CD14-positive monocyte (primary cell): Measurements from ENCODE around the gene SLC25A1. TPM values are rescaled to one million over a fixed set of nuclear protein-coding genes. Genes with fewer than 3 reads are reported as not detected.

Experiments used
- DNase-seq, 3 donors: peaks; one replicate each; pipeline ENCODE4 v3.0.0-alpha.2; 2011 to 2022
- H2AFZ ChIP-seq: 2 replicates; pipeline ENCODE4 v1.6.0; 2012; ENCODE audit warnings: mild to moderate bottlenecking, low read depth, low read length, inconsistent platforms; ENCODE audit not compliant: insufficient read depth, poor library complexity, severe bottlenecking
- H3K27ac ChIP-seq, 2 donors: 1 replicate in 1 of 2; 2 replicates in 1 of 2; pipeline ENCODE4 v1.5.1; 2012 to 2013; ENCODE audit warnings: low read length in 2 of 2, control low read depth in 1 of 2, inconsistent platforms in 1 of 2, low read depth in 1 of 2, mild to moderate bottlenecking in 1 of 2
- H3K27me3 ChIP-seq, 2 donors: one replicate each; pipeline versions ENCODE4 v1.6.0 to v1.6.1; 2011 to 2013; ENCODE audit warnings: low read length in 2 of 2; ENCODE audit not compliant: control insufficient read depth in 2 of 2, insufficient read depth in 2 of 2
- H3K36me3 ChIP-seq, 2 donors: replicated peaks in 1 of 2; 1 replicate in 1 of 2; 2 replicates in 1 of 2; pipeline versions ENCODE4 v1.5.1 to v1.6.1; 2012 to 2013; ENCODE audit warnings: low read length in 2 of 2, control low read depth in 1 of 2, inconsistent platforms in 1 of 2, mild to moderate bottlenecking in 1 of 2; ENCODE audit not compliant: insufficient read depth in 2 of 2, control insufficient read depth in 1 of 2
- H3K4me1 ChIP-seq, 2 donors: 1 replicate in 1 of 2; 2 replicates in 1 of 2; pipeline versions ENCODE4 v1.5.1 to v1.6.1; 2012 to 2013; ENCODE audit warnings: low read length in 2 of 2, control low read depth in 1 of 2, inconsistent platforms in 1 of 2, mild to moderate bottlenecking in 1 of 2, moderate library complexity in 1 of 2; ENCODE audit not compliant: insufficient read depth in 2 of 2, control insufficient read depth in 1 of 2
- H3K4me2 ChIP-seq: replicated peaks from 2 replicates; pipeline ENCODE3; 2012; ENCODE audit warnings: low read length, moderate library complexity, mild to moderate bottlenecking; ENCODE audit not compliant: poor library complexity, severe bottlenecking; ENCODE audit errors: extremely low read depth
- H3K4me3 ChIP-seq, 3 experiments: fragments of 200-600 bp in 1 of 3; sonication (generic) in 1 of 3; replicated peaks in 1 of 3; 1 replicate in 2 of 3; 2 replicates in 1 of 3; pipeline ENCODE4 v1.5.1; 2011 to 2013; ENCODE audit warnings: low read length in 3 of 3, mild to moderate bottlenecking in 3 of 3, control low read depth in 2 of 3, low read depth in 2 of 3, inconsistent platforms in 1 of 3, moderate library complexity in 1 of 3
- H3K79me2 ChIP-seq: 2 replicates; pipeline ENCODE4 v1.6.0; 2012; ENCODE audit warnings: mild to moderate bottlenecking, control low read depth, inconsistent platforms, low read length, moderate library complexity; ENCODE audit not compliant: insufficient read depth
- H3K9ac ChIP-seq: 2 replicates; pipeline ENCODE4 v1.6.0; 2017; ENCODE audit warnings: low read length, mild to moderate bottlenecking; ENCODE audit not compliant: insufficient read depth, poor library complexity, severe bottlenecking
- H3K9me3 ChIP-seq, 2 donors: replicated peaks in 1 of 2; 1 replicate in 1 of 2; 2 replicates in 1 of 2; pipeline versions ENCODE4 v1.5.1 to v1.6.1; 2012 to 2013; ENCODE audit warnings: low read length in 2 of 2, control low read depth in 1 of 2; ENCODE audit not compliant: control insufficient read depth in 1 of 2, insufficient read depth in 1 of 2
- H4K20me1 ChIP-seq: 2 replicates; pipeline ENCODE4 v1.6.0; 2012; ENCODE audit warnings: mild to moderate bottlenecking, low read length, control low read depth, moderate library complexity; ENCODE audit not compliant: insufficient read depth
- H3K27ac Mint-ChIP-seq, 7 donors: one replicate each; pipeline ENCODE4 v1.8.0; 2020; ENCODE audit warnings: mild to moderate bottlenecking in 7 of 7, mixed read lengths in 7 of 7, moderate library complexity in 6 of 7, inconsistent platforms in 2 of 7
- H3K27me3 Mint-ChIP-seq, 3 donors: one replicate each; pipeline ENCODE4 v1.8.0; 2021 to 2022; ENCODE audit warnings: low read depth in 3 of 3, mild to moderate bottlenecking in 3 of 3, mixed read lengths in 3 of 3, moderate library complexity in 3 of 3, inconsistent platforms in 1 of 3
- H3K36me3 Mint-ChIP-seq, 2 donors: one replicate each; pipeline ENCODE4 v1.8.0; 2020; ENCODE audit warnings: mixed read lengths in 2 of 2, inconsistent platforms in 1 of 2, mild to moderate bottlenecking in 1 of 2
- H3K4me1 Mint-ChIP-seq: one replicate; pipeline ENCODE4 v1.8.0; 2020; ENCODE audit warnings: mild to moderate bottlenecking, mixed read lengths
- H3K4me3 Mint-ChIP-seq, 2 donors: one replicate each; pipeline ENCODE4 v1.8.0; 2020; ENCODE audit warnings: mild to moderate bottlenecking in 2 of 2, mixed read lengths in 2 of 2, moderate library complexity in 1 of 2
- H3K9me3 Mint-ChIP-seq, 7 donors: one replicate each; pipeline ENCODE4 v1.8.0; 2020 to 2022; ENCODE audit warnings: mixed read lengths in 7 of 7, mild to moderate bottlenecking in 6 of 7, moderate library complexity in 6 of 7, inconsistent platforms in 2 of 7
- CTCF ChIP-seq: fragments of 200-600 bp; IDR thresholded peaks from one replicate; pipeline ENCODE4 v1.8.0; 2022; ENCODE audit warnings: antibody characterized with exemption, mild to moderate bottlenecking
- whole genome bisulfite sequencing: methylation state at CpG from one replicate; pipeline ENCODE4 v1.1.5; 2013; ENCODE audit warnings: missing lambda C conversion rate; ENCODE audit not compliant: insufficient coverage; 5-methylcytosine and 5-hydroxymethylcytosine counted together
- intact Hi-C, 2 donors: fragments of 100-400 bp; cut with micrococcal nuclease; formaldehyde crosslinking; loops; one replicate each; pipeline versions ENCODE4 v1.15.0 to v1.15.1; 2023
- polyA plus RNA-seq, 3 donors: library from polyadenylated mRNA; depleted of rRNA in 1 of 3; unstranded in 2 of 3; stranded (reverse) in 1 of 3; fragments of 300-500 nt in 2 of 3; fragments of >200 nt in 1 of 3; fragmentation: Illumina TruSeq in 2 of 3; gene quantifications; 1 replicate in 2 of 3; 2 replicates in 1 of 3; pipeline ENCODE4 v1.2.3, GENCODE V29; 2012 to 2021

Gene SLC25A1
- polyA plus RNA-seq, 3 donors, result 15.2 to 37.4 (median 35.1) TPM

GRCh38 chr22:19137384-19138216, 40.9 kb downstream of the SLC25A1 start:
- Mint-ChIP-seq H3K27me3 (peaks cover 0 to 3% (median 0%) of the 10 kb centered on the region in 3 donors), H3K4me1 (no peaks in the 10 kb centered on the region), H3K4me3 (no peak overlapping the region), H3K9me3 (no peaks in the 10 kb centered on the region), H3K27ac (peak overlapping the region in 2 of 7 donors; percentile 46 to 61), H3K36me3 (peaks cover 85 to 98% of the 10 kb centered on the region in 2 donors)
- H3K27ac ChIP-seq, result no peak overlapping the region
- H3K36me3 ChIP-seq, result peaks cover 95 to 98% of the 10 kb centered on the region in 2 donors
- H3K4me2 ChIP-seq, result no peak overlapping the region
- no peak overlapping the region for H2AFZ ChIP-seq
- H3K9ac ChIP-seq, result no peak overlapping the region
- no peaks in the 10 kb centered on the region for H4K20me1 ChIP-seq
- no peaks in the 10 kb centered on the region for H3K27me3 ChIP-seq
- no peaks in the 10 kb centered on the region for H3K4me1 ChIP-seq
- no peak for TF ChIP-seq CTCF
- DNase-seq, result no peak
- no peaks in the 10 kb centered on the region for H3K79me2 ChIP-seq
- H3K9me3 ChIP-seq, result no peaks in the 10 kb centered on the region
- intact Hi-C loops, result no loop called here
- WGBS, result 97% methylated on average over 10 of the region's 11 CpGs
- no peak overlapping the region for H3K4me3 ChIP-seq

- Mint-ChIP-seq H3K4me1 (no peaks in the 10 kb centered on the region), H3K27ac (peak overlapping the region in 2 of 7 donors; percentile 2 to 23), H3K4me3 (no peak overlapping the region), H3K36me3 (peaks cover 85 to 98% of the 10 kb centered on the region in 2 donors), H3K27me3 (peaks cover 0 to 3% (median 0%) of the 10 kb centered on the region in 3 donors), H3K9me3 (no peaks in the 10 kb centered on the region)
- intact Hi-C loops, result no loop called here
- no peak for TF ChIP-seq CTCF
- no peaks in the 10 kb centered on the region for H3K79me2 ChIP-seq
- H3K27ac ChIP-seq, result no peak overlapping the region
- no peak for DNase-seq
- no peaks in the 10 kb centered on the region for H3K4me1 ChIP-seq
- H3K27me3 ChIP-seq, result no peaks in the 10 kb centered on the region
- H3K36me3 ChIP-seq, result peaks cover 94 to 98% of the 10 kb centered on the region in 2 donors
- no peaks in the 10 kb centered on the region for H4K20me1 ChIP-seq
- H2AFZ ChIP-seq, result no peak overlapping the region
- H3K4me3 ChIP-seq, result no peak overlapping the region
- H3K9ac ChIP-seq, result no peak overlapping the region
- H3K4me2 ChIP-seq, result no peak overlapping the region
- 97% methylated on average over 10 of the region's 10 CpGs for WGBS
- no peaks in the 10 kb centered on the region for H3K9me3 ChIP-seq
Observed at GRCh38 chr22:19136915-19137314, 41.6 kb downstream of the SLC25A1 start.
